G401.6 (cell line): ENCODE measurements around the gene EML3.
"Not testable (repeated sequence)": the region's sequence is repeated elsewhere in the genome, so short reads cannot be mapped to it uniquely, and the experiment has no call there.

Experiments used
- FAIRE-seq: peaks from 2 replicates; lab custom pipeline; 2012; peaks lifted over from hg19 to GRCh38; lab: Jason Lieb, UNC

The EML3 gene

GRCh38 chr11:62621567-62622470, 9.2 kb upstream of the EML3 start, which contains the start of gene B3GAT3:
Gene B3GAT3 (minus strand): TSS chr11:62621986. CDS start chr11:62621947, 39 bp downstream.
- peak; percentile 95 for FAIRE-seq

- no peak for FAIRE-seq
Observed at GRCh38 chr11:62621027-62621566, 8.5 kb upstream of the EML3 start.

- not testable (repeated sequence) for FAIRE-seq
Observed at GRCh38 chr11:62616957-62617356, 4.4 kb upstream of the EML3 start.

GRCh38 chr11:62615521-62615920, 2.9 kb upstream of the EML3 start:
- FAIRE-seq: no peak

- FAIRE-seq: no peak
Observed at GRCh38 chr11:62614275-62614674, 1.7 kb upstream of the EML3 start.

GRCh38 chr11:62613291-62613778, 760 bp upstream of the EML3 start:
- no peak for FAIRE-seq

GRCh38 chr11:62611705-62612365, 740 bp downstream of the EML3 start:
- no peak for FAIRE-seq

GRCh38 chr11:62610814-62611704, 1.5 kb downstream of the EML3 start:
- FAIRE-seq: no peak

GRCh38 chr11:62610403-62610802, 2.2 kb downstream of the EML3 start:
- no peak for FAIRE-seq

GRCh38 chr11:62608776-62609175, 3.8 kb downstream of the EML3 start:
- no peak for FAIRE-seq

- no peak for FAIRE-seq
Observed at GRCh38 chr11:62607714-62608113, 4.9 kb downstream of the EML3 start.

GRCh38 chr11:62605902-62606301, 6.7 kb downstream of the EML3 start:
- no peak for FAIRE-seq

- FAIRE-seq: no peak
Observed at GRCh38 chr11:62605467-62605866, 7.1 kb downstream of the EML3 start.

- no peak for FAIRE-seq
Observed at GRCh38 chr11:62604460-62605120, 8.0 kb downstream of the EML3 start.

GRCh38 chr11:62603776-62604299, 8.7 kb downstream of the EML3 start:
- FAIRE-seq: no peak

GRCh38 chr11:62603072-62603408, 9.5 kb downstream of the EML3 start:
- no peak for FAIRE-seq

GRCh38 chr11:62602141-62603071, 10.2 kb downstream of the EML3 start:
- FAIRE-seq: no peak

- peak; percentile 99 for FAIRE-seq
Observed at GRCh38 chr11:62601372-62602140, 11.0 kb downstream of the EML3 start, which contains the start of gene MTA2. Gene MTA2 (minus strand): TSS chr11:62601865. CDS start chr11:62601450, 415 bp downstream.

- FAIRE-seq: no peak
Observed at GRCh38 chr11:62601122-62601371, 11.5 kb downstream of the EML3 start.
